Central memory CD4-positive, alpha-beta T cell (primary cell): ENCODE data around the gene ALLC.

ENCODE experiments used
- DNase-seq: peaks from one replicate; pipeline ENCODE4 v3.0.0; 2022

The ALLC gene

DNA sequence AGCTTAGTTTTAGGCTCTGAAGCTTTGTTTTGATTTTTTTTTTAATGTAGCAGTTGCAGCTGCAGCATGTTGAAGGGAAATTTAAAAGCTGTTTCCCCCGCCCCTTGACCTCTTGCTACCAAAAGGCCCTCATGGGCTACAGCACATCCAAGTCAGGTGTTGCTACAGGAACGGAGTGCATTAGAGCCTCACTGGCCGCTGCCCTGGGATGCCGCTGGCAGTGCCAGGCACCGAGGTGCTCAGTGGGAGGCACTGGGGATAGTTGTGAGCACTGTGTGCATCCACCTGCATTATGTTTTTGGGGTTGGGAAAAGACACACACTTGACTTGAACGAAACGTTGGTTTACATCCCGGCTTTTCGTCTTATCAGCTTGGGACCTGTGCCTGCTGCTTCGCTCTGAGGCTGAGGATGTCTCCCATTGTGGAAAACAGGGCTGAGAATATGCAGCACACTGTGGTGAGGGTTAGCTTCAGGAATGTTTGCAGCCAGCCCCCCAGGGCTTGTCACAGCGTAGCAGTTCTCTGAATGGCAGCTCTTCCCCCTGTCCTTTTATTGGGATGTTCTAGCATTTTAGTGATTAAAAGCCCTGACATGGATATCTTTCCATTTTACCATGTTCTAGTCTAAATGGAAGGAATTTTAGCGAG, 69.5 kb downstream of the ALLC start:
- no peak for DNase-seq

DNA sequence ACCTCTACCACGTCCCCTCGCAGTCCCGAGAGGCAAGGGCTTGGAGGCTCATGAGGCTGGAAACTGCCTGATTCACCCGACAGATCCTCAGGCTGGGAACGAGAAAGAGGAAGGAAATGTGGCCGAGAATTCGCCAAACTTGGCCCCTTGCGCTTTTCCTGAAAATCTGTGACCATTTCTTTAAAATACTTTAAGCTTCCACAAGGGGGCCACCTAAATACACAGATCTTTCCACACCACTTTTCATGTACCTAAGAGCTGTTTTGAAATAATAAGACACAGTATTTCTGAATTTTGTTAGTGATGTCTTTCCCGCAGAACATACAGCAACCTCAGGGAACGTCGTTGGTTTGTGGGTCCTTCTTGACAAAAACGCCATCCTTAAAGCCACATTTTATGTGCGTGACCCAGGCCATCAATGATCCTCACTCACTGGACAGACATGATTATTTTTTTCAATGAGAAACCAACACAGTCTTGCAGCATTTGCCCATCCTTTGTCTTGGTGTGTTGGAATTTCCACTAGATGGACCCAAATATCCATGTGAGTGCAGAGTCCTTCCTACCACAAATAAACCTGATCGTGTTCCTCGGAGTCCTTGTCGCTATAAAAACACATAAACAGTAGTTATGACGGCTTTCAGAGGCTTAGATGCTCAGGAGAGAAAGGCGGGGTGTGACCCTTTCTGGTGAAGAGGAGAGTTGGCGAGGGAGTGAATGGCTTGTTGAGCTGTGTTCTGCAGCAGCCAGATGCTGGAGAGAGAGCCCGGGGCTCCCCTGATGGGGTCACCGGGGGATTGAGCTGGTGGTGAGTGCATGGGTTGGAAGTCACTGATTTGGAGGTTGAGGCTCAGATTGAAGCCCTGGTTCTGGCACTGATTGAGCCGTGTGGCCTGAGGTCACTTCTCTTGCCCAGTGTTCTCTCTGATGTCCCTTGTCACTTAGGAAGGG, 70.4 kb downstream of the ALLC start:
- DNase-seq, result no peak

DNA sequence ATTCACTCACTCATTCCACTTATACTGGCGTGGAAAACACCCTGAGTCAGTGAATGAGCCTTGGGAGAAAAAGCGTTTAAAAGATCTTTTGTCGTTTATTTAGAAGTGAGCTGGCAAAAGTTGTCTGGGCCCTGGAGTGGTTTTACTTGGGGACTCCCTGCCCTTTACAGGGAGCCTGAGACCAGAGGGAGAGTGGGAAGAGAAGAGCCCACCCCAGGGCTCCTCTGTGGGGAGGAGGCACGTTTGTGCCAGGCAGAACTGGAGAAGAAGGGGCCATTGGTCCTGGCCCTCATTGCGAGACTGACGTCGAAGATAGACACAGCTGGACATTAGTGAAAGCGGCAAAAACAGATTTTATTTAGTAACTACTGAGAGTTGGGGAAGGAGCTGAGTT, 71.1 kb downstream of the ALLC start:
- no peak for DNase-seq

DNA sequence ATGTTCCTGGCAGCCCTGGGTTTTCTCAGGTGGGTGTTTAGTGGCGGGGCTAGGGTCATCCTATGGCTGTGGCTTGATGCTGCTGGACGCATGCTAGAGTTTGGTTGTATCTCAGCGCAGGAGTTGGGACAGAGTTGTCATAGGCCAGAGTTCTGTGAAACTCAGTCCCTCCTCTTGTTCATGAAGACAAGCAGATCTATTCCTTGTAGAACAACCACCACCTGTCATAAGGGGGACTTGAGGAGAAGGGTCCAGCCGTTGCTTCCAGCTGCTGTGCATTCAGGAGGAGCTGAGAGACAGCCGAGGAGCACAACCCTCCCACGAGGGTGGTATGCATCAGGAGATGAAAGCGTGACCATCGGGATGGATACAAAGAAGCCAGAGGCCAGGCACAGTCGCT, 71.8 kb downstream of the ALLC start:
- no peak for DNase-seq

DNA sequence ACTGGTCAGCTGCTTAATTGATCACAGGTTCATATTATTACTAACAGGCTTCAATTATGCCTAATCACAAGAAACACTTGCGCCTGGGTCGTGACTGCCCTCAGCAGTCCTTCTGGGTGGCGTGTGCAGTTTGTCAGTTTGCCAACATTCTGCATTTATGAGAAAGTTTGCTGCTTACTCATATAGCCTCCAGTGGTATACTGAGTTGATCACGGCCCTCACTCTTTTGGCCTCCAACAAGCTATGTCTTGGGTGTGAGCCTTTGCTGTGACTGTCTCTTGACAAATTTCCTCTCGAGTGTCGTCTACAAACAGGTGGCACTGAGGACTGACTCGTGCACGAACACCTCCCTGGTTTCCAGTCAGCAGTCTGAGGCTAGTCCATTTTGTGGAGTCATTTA, 72.6 kb downstream of the ALLC start:
- DNase-seq, result no peak

DNA sequence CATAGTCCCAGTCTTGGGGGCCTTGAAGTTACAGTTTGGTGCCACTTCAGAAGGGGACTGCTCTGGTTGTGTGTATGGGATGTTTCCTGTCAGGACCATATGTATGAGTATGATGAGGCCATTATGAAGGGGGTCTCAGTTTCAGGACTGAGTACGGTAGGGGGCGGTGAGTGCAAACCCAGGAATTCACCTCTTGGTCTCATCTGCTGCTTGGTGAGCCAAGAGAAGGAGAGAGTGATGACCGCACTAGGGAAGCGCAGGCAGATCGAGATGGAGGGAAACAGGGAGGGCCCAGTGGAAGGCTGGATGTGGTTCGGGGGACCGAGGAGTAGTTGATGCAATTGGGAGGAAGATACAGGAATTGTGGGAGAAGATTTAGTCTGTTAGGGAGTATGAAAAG, 73.8 kb downstream of the ALLC start:
- DNase-seq, result no peak

DNA sequence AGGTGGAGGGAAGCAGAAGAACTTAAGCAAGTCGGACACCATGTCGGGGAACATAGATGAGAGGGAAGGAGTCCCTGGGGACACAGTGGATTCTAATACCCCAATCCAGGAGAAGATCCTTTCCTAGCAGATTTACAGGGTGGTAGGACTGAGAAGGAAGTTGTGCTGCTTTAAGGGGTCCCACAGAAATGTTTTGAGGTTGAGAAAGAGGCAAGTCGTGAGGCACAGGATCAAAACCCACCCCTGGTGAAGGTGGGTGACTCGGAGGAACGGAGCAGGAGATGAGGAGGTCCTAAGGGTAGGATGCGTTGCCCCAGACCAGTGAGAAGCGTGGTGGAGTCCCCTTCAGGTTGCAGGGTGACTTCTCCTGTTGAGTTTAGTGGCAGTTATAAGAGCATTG, 78.1 kb downstream of the ALLC start:
- DNase-seq, result no peak

DNA sequence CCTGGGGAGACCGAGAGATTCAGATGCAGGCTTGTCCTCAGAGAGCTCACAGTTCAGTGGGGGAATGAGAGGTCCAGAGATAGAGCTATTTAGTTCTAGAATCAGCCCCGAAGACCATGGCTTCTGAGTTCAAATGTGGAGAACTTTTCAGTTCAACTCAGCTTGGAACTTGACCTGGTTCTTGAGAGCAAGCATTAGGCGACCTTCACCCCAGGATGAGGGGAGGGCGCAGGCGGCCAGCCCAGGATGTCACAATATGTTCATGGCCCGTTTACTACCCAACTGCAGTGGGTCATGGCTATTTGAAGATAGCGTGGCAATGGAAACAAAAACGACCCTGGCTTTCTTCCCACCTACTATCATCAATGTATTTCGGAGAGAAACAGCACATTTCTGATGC, 79.1 kb downstream of the ALLC start:
- DNase-seq, result no peak

DNA sequence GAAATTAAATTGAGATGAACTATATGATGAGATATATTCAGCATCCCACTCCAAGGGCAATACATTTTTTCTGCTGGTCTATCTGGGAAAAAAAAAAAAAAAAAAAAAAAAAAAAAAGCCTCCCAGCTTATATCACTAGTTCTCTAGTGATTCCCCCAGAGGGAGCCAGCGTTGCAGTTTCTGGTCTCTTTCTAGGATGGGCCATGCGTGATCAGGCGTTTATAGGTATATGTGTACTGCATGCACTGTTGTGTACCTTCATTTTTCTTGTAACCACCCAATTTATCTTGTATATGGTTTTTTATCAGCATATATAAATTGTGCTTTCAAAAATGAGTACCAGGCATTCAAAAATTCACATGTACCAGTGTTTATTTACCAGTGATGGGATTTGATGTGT, 80.5 kb downstream of the ALLC start:
- DNase-seq, result no peak

DNA sequence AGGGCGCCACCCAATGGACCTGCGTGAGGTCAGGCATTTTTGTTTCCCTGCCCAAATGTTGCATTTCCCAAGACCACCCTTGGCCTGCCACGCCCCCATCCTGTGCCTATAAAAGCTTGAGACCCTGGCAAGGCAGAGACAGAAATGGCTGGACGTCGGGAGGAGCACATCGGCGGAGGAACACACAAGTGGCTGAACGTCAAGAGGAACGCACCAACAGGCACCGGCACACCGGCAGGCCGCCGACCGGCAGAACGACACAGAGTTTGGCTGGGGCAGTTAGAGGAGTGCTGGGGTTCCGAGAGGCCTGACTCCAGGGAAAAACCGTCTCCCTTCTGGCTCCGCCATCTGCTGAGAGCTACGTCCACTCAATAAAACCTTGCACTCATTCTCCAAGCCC, 81.3 kb downstream of the ALLC start:
- DNase-seq, result no peak

DNA sequence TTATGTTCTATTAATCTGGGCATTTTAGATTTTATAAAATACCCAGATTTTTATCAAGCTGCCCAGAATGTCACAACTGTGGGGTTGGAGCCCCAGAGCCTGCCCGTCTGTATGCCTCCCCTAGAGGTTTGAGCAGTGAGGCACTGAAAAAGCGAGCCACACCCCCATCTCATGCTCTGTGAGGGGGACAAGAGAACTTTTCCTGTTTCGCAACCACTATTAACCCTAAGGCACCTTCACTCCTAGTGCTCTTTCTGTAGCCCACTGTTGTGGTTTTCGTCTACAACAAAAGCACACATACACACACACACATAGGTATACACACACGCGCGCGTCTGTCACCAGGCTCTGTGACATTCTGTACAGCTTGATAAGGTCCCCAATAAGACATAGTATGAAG, 83.4 kb downstream of the ALLC start:
- no peak for DNase-seq

DNA sequence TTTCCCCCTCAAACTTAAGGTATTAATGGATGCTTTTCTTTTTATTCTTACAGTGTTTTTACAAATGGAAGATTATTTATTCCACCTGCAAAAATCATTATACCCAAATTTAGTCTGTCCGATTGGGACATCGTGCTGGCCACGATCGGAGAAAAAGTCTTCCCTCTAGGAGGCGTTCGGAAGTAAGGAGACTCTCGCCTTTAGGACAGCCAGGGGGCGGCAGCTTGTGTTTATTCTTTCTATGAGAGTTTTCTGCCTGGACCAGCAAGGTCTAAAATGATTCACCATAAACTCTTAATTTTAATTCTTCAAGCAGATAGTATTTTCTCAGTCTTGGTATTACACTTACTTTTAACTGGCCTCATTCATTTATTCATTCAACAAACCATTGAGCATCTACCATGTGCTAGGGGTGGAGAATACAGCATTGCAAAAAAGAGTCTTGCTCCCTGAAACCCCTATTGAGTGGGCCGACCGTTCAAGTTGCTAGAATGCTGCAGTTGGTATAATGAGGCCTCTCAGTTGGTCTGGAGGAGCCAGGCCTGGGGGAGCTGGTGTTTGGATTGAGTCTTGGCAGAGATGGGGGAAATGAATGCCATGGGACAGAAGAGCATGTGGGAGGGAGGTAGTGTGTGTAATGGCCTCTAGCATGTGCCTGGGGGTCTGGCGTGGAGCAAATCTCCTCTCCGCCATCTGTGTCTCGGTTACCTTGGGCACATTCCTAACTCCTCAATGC, 84.0 kb downstream of the ALLC start:
- no peak for DNase-seq

DNA sequence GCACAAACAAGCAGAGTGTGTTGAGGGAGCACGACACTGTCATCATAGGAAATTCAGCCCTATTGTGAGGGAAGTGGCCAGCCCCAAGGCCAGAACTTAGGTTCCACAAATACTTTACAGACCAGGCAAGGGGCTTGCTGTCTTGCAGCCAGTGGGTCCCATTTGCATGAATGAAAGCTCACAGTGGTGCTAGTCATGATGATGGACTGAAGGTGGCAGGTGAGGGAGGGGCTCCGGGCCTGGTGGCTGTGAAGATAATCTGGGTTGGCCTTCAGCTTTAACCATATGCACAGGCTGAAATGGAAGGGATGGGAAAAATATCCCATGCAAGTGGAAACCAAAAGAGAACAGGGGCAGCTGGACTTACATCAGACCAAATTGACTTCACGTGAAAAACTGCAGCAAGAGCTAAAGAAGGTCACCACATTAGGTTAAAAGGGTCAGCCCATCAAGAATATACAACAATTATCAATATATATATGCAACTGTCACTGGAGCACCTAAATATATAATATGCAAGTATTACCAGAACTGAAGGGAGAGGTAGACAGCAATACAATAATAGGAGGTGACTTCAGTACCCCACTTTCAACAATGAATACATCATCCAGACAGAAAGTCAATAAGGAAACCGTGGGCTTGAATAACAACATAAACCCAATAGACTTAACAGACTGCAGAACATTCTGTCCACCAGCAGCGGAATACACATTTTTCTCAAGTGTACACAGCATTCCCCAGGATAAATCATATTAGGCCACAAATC, 84.9 kb downstream of the ALLC start:
- no peak for DNase-seq

DNA sequence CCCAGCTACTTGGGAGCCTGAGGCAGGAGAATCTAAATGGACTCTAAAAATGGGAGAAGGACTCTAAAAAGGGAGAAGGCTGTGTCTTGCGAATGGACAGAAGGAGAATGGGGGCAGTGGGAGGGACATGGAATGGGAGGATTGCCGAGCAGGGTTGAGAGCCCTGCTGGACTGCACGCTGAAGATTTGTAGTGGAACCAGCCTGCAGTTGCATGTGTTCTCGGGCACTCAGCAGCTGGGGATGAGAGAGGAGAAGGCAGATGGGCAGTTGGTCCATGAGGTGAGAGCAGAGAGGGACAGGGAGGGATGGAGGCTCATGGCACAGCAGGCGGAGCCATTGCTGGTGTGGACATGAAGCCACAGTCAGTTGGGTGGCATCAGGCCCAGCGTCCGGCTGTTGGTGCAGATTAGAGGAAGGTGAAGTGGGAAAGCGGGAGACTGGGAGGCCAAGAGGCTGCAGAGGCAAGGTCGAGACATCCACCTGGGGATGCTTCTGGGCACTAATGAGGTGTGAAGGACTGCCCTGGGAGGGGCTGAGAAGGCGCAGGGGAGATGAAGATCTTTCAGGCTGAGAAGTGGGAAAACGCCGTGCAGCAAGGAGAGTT, 86.1 kb downstream of the ALLC start:
- no peak for DNase-seq

DNA sequence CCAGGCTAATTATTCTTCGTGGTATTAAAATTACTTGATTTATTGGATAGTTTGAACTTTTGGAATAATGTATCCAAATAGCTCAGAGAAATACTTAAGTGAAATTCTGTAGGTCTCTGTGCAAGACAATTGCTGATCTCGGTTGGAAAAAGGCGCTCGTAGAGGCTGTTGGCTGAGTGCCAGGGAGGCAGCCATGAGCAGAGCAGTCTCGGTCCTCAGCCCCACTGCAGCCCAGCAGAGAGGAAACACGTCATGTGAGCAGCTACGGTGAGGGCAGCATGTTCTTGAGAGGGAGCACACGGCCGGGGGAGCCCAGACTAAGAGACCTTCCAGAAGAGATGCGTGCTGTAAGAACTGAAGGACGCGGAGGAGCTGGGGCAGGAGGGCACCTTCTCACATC, 87.9 kb downstream of the ALLC start:
- DNase-seq, result no peak

DNA sequence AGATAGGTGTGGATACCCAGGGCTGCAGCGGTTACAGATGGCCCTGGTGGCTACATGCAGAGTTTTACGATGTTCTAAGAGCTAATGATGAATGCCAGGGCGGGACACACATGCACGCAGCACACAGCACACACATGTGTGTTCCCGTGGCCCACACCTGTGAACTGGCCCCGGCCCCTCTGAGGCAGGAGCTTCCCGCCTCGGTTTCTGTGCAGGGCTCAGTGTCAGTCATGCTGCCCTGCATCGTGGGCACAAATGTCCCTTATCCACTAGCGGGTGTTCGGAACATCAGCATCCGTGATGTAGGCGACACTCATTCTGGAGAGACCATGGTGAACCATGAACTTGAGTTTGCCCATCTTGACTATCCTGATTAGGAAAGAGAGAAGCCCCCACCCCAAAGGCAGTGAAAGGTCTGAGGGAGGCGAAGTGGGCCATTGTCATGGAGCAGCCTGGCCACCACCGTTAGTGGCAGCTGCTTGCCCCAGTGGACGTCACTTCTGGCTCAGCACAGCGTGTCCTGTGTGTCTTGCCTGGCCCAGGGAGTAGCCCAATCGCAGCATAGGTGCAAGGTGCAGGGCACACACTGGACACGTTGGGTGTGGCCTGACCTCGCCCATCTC, 89.1 kb downstream of the ALLC start:
- DNase-seq, result no peak

DNA sequence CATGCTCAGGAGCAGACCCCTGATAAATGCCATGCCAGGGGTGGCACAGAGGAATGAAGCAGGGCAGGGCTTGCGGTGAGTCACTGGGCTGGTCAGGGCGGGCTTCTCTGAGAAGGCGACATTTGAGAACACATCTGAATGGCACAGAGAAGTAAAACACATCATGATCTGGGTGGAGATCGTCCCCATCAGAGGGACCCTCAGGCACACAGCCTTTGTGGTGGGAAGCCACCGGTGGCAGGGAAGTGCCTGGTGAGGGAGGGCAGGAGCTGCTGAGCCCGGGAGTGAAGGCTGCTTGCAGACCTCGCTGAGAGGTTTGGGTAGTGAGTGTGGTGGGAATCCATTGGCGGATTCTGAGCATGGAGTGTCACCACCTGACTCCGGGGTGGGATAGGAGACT, 89.8 kb downstream of the ALLC start:
- DNase-seq, result no peak

DNA sequence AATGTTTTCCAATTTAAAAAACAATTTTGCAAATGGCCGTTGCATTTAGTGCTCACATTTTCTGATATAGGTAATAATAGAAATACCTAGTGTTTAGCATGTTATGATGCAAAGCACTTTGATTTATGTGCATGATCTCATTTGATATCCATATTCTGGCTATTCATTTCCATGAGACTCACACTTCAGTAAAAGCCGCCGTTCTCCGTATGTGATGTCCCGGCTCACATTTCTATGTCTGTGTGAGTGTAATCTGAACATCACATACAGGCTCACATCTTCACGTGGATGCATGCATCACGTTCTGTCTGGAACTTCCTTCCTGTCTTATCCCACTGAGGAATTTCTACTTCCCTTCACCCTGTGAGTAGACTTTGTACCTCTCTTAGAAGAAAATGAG, 91.2 kb downstream of the ALLC start:
- DNase-seq, result no peak

DNA sequence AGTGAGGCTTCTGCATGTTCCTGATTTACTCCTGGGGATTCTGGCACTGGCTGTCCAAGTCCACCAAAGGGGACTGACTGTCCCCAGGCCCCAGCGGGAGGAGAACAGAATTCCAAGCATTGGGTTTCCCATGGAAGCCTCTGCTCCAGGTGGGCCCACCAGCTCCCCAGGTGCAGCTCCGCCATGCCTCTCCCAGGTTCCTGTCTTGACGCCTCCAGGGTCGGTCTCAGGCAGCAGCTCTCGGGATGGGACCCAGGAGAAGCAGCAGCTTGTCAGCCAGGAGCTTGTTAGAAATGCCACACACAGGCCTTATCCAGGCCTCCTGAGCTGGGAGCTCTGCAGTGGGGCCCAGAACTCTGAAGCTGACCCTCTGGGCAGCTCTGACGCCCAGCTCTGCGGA, 93.3 kb downstream of the ALLC start:
- DNase-seq, result no peak

DNA sequence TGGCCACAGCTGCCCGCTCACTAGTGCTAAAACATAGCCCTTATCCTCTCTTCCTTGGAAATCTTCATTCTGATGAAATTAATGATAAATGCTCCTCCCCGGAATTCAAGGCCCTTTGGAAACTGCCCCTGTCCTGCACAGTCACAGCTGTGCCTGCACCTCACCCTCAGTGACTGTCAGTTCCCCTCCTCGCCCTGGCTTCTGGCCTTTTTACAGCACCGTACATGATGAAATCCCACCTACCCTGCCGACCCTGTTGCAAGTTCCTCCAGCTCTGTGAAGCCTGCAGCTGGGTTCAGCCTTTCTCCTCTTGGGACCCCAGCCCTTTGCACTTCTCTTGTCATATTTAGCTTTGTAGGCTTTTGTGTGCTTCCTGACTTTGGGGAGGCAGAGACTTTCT, 93.8 kb downstream of the ALLC start:
- DNase-seq, result no peak
